Activated T-helper 17 cell treated with anti-CD3 and anti-CD28 coated beads, Interleukin-2, amount 50 U/mL, for 72 hours (primary cell): ENCODE data around the gene SLC22A1. TPM values are rescaled to one million over a fixed set of nuclear protein-coding genes. Genes with fewer than 3 reads are reported as not detected.
"Not testable (repeated sequence)": the region's sequence is repeated elsewhere in the genome, so short reads cannot be mapped to it uniquely, and the experiment has no call there.

Experiments
- ATAC-seq: fragments of 150-1000 bp; cut with Tn5 transposase; replicated peaks from 2 replicates; pipeline ENCODE4 v1.10.0; 2021; ENCODE audit warnings: mild to moderate bottlenecking, moderate library complexity
- H3K27ac Mint-ChIP-seq: one replicate; pipeline ENCODE4 v1.8.0; 2022; ENCODE audit warnings: mixed read lengths
- H3K27me3 Mint-ChIP-seq: one replicate; pipeline ENCODE4 v1.8.0; 2022; ENCODE audit warnings: mixed read lengths
- H3K36me3 Mint-ChIP-seq: one replicate; pipeline ENCODE4 v1.8.0; 2022; ENCODE audit warnings: low read depth, mild to moderate bottlenecking, mixed read lengths
- H3K4me1 Mint-ChIP-seq: one replicate; pipeline ENCODE4 v1.8.0; 2022; ENCODE audit warnings: mixed read lengths
- H3K4me3 Mint-ChIP-seq: one replicate; pipeline ENCODE4 v1.8.0; 2022; ENCODE audit warnings: mild to moderate bottlenecking, mixed read lengths
- H3K9me3 Mint-ChIP-seq: one replicate; pipeline ENCODE4 v1.8.0; 2022; ENCODE audit warnings: mixed read lengths
- total RNA-seq, 2 donors: library from RNA; stranded (reverse); gene quantifications; one replicate each; pipeline ENCODE4 v1.2.3, GENCODE V29; 2022

The SLC22A1 gene
- total RNA-seq, 2 donors from 2014 or later, result 3.3 to 3.7 TPM

GRCh38 chr6:160133441-160134336 is 12.1 kb downstream of the SLC22A1 start:
- H3K4me1 Mint-ChIP-seq, result peaks cover 22% of the 10 kb centered on the region
- ATAC-seq, result no peak
- H3K36me3 Mint-ChIP-seq, result no peaks in the 10 kb centered on the region
- no peak overlapping the region for H3K4me3 Mint-ChIP-seq
- H3K9me3 Mint-ChIP-seq, result no peaks in the 10 kb centered on the region
- no peaks in the 10 kb centered on the region for H3K27me3 Mint-ChIP-seq
- peak overlapping the region; percentile 28 for H3K27ac Mint-ChIP-seq

DNA sequence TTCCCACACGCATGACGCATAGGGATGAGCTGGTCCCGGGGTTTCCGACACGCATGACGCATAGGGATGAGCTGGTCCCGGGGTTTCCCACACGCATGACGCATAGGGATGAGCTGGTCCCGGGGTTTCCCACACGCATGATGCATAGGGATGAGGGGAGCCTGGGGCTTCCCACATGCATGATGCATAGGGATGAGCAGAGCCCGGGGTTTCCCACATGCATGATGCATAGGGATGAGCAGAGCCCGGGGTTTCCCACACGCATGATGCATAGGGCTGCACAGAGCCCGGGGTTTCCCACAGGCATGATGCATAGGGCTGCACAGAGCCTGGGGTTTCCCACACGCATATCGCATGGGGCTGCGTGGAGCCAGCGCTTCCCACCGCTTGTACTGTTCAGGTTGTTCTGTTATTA is 12.7 kb downstream of the SLC22A1 start:
- not testable (repeated sequence) for H3K4me3 Mint-ChIP-seq, H3K27ac Mint-ChIP-seq, H3K27me3 Mint-ChIP-seq, H3K9me3 Mint-ChIP-seq, H3K36me3 Mint-ChIP-seq
- ATAC-seq, result peak; percentile 50
- peaks cover 24% of the 10 kb centered on the region for H3K4me1 Mint-ChIP-seq

DNA sequence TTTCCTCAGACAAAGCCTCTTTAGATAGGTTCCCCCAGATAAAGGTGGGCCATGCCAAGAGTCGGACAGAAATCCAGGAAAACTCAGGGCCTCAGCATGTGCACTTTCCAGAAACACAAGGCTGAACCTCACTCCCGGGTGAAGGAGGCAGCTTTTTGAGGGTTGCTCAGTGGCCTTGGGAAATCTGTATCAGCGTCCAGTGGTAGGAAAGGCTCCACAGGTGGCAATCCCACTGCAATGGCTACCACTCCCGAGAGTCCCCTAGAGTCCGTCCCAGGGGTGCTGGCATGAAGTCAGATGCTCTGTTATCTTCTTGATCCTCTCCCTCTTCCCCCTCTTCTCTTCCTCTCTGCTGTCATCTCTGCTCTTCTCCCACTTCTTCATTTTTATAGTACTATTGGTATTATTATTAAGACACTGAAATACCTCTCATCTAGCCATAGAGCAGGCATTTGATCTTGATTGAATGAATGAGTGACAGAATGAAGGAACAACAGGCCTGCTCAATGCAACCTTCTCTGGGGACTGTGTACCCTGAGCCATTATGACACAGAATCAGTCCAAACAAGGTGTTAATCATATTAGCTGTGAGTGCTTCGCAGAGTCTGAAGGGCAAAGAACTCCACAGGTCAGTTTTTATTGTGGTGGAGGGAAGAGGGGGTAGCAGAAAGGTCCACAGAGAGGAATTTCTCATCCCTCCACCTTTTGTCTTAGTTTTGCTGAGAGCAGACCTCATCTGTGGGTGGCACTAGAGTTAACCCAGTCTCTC is 13.3 kb downstream of the SLC22A1 start:
- Mint-ChIP-seq H3K4me1 (peaks cover 24% of the 10 kb centered on the region), H3K27ac (peak overlapping the region; percentile 3), H3K4me3 (no peak overlapping the region), H3K36me3 (no peaks in the 10 kb centered on the region), H3K9me3 (no peaks in the 10 kb centered on the region), H3K27me3 (no peaks in the 10 kb centered on the region)
- ATAC-seq, result no peak

- Mint-ChIP-seq H3K36me3 (no peaks in the 10 kb centered on the region), H3K27me3 (no peaks in the 10 kb centered on the region), H3K4me3 (no peak overlapping the region), H3K9me3 (no peaks in the 10 kb centered on the region), H3K4me1 (peaks cover 15% of the 10 kb centered on the region), H3K27ac (no peak overlapping the region)
- no peak for ATAC-seq
Measured at GRCh38 chr6:160135907-160136655, 14.5 kb downstream of the SLC22A1 start.

GRCh38 chr6:160137130-160137988 is 15.7 kb downstream of the SLC22A1 start:
- Mint-ChIP-seq H3K36me3 (no peaks in the 10 kb centered on the region), H3K4me1 (peaks cover 15% of the 10 kb centered on the region), H3K27me3 (no peaks in the 10 kb centered on the region), H3K4me3 (no peak overlapping the region), H3K27ac (peak overlapping the region; percentile 56), H3K9me3 (no peaks in the 10 kb centered on the region)
- ATAC-seq, result no peak

DNA sequence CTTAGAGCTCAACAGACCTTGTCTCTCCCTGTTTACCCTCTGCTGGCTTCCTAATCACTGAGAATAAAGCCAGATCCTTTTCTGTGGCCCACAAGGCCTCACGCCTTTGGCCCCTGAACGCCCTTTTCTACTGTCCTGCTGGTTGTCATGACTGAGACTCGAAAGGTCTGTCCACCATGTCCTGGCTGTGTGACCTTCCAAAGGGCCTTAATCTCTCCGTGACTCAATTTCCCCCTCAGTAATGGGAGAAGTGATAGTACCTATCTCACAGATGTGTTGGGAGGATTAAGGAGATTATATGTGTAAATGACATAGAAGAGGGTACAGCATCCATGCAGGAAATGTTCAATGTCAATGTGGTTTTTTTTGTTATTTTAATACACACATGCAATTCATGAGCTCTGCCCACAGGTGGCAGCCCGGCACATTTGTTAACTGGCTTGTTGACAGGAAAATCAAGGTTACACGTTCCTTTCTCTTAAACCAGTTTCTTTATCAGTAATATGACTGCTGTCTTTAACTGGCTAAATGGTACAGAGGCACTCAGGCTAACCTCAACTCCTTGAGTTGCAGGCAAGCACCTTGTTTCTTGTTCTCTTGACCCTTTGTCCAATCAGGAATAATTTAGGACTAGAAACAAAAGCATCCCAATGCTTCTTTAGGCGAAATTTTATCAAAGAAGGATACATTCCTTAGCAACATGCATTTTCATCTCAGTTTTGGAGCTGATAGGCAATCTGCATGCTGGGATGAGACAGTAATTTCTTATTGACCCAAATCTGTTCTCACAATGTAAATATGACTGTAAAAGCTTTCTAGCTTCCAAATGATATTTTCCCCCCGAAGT is 16.6 kb downstream of the SLC22A1 start:
- Mint-ChIP-seq H3K27me3 (no peaks in the 10 kb centered on the region), H3K4me1 (peaks cover 10% of the 10 kb centered on the region), H3K9me3 (no peaks in the 10 kb centered on the region), H3K4me3 (peak overlapping the region; percentile 41), H3K36me3 (no peaks in the 10 kb centered on the region), H3K27ac (peak overlapping the region; percentile 56)
- peak; percentile 64 for ATAC-seq

GRCh38 chr6:160138839-160139419 is 17.3 kb downstream of the SLC22A1 start:
- peak overlapping the region; percentile 56 for H3K27ac Mint-ChIP-seq
- no peak for ATAC-seq
- H3K9me3 Mint-ChIP-seq, result no peaks in the 10 kb centered on the region
- H3K4me3 Mint-ChIP-seq, result peak overlapping the region; percentile 41
- peaks cover 7% of the 10 kb centered on the region for H3K4me1 Mint-ChIP-seq
- no peaks in the 10 kb centered on the region for H3K27me3 Mint-ChIP-seq
- no peaks in the 10 kb centered on the region for H3K36me3 Mint-ChIP-seq

DNA sequence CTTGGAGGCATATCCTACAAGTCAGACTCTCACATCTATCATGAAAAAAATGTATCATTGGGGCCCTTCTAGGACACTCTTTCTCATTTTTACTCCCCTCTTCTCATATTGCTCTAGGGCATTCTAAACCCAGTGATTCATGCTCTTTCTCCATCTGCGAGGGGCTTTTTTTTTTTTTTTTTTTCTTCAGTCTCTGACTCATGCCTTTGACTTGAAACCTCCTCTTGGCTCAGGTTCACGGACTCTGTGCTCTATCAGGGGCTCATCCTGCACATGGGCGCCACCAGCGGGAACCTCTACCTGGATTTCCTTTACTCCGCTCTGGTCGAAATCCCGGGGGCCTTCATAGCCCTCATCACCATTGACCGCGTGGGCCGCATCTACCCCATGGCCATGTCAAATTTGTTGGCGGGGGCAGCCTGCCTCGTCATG is 17.8 kb downstream of the SLC22A1 start:
- H3K4me3 Mint-ChIP-seq, result no peak overlapping the region
- H3K36me3 Mint-ChIP-seq, result no peaks in the 10 kb centered on the region
- H3K27ac Mint-ChIP-seq, result peak overlapping the region; percentile 37
- peaks cover 7% of the 10 kb centered on the region for H3K4me1 Mint-ChIP-seq
- H3K9me3 Mint-ChIP-seq, result peaks cover 3% of the 10 kb centered on the region
- no peaks in the 10 kb centered on the region for H3K27me3 Mint-ChIP-seq
- peak; percentile 68 for ATAC-seq

DNA sequence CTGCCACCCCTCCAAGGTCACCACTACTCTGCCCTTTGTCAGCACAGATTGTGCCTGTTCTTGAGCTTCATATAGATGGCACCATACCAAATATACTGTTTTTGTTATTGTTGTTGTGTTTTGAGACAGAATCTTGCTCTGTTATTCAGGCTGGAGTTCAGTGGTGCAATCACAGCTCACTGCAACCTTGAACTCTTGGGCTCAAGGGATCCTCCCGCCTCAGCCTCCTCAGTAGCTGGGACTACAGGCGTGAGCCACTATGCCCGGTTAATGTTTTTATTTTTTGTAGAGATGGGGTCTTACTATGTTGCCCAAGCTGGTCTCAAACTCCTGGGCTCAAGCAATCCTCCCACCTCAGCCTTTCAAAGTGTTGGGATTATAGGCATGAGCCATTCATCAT is 18.9 kb downstream of the SLC22A1 start:
- H3K4me1 Mint-ChIP-seq, H3K36me3 Mint-ChIP-seq, H3K4me3 Mint-ChIP-seq, H3K27me3 Mint-ChIP-seq, ATAC-seq, H3K9me3 Mint-ChIP-seq, H3K27ac Mint-ChIP-seq: not testable (repeated sequence)

GRCh38 chr6:160141001-160141726 is 19.5 kb downstream of the SLC22A1 start:
- H3K27me3 Mint-ChIP-seq, result no peaks in the 10 kb centered on the region
- no peak overlapping the region for H3K27ac Mint-ChIP-seq
- no peak for ATAC-seq
- H3K36me3 Mint-ChIP-seq, result no peaks in the 10 kb centered on the region
- no peak overlapping the region for H3K4me3 Mint-ChIP-seq
- H3K4me1 Mint-ChIP-seq, result peaks cover 7% of the 10 kb centered on the region
- peaks cover 4% of the 10 kb centered on the region for H3K9me3 Mint-ChIP-seq

DNA sequence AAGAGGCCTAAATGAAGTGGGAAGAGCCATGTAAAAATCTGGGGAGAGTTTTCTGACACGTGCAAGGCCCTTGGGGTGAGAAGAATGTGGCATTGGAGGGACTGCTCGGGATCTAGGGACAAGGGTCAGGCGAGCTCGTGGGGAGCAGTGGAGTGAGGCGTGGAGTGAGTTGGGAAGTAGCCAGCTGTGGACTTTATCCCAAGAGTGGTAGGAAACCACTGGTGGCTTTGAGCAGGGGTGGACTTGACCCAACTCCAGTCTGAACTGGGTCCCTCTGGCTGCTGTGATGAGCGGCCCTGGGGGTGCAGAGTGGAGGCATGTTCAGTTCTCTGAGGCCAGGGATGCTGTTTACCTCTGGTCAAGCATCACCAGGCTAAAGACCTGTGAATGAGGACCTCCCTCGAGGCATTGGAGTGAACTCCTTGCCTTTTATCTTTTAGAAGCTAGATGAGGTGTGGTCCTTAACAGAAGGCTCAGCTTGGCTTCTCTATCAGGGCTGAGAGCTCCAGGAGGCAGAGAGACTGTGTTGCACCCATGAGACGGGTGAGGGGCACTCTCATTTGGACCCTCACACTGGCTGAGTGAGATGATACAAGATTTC is 20.6 kb downstream of the SLC22A1 start:
- Mint-ChIP-seq H3K4me1 (peaks cover 7% of the 10 kb centered on the region), H3K9me3 (peaks cover 4% of the 10 kb centered on the region), H3K27me3 (no peaks in the 10 kb centered on the region), H3K36me3 (no peaks in the 10 kb centered on the region), H3K4me3 (no peak overlapping the region), H3K27ac (no peak overlapping the region)
- ATAC-seq, result no peak
